WTC11 (cell line): ENCODE measurements around the gene PLTP. TPM values are rescaled to one million over a fixed set of nuclear protein-coding genes. Genes with fewer than 3 reads are reported as not detected.

Source experiments
- ATF2 ChIP-seq: sonication (generic); formaldehyde crosslinking; IDR thresholded peaks from 2 replicates; pipeline ENCODE4 v1.8.1; 2022; ENCODE audit warnings: low read depth, missing genetic modification reagents, borderline replicate concordance
- ATF3 ChIP-seq: sonication (generic); formaldehyde crosslinking; conservative IDR thresholded peaks from 2 replicates; pipeline ENCODE4 v1.8.1; 2022; ENCODE audit warnings: mild to moderate bottlenecking, missing genetic modification reagents
- CDX4 ChIP-seq: fragments of 250-450 bp; sonication (Bioruptor Pico); IDR thresholded peaks from 2 replicates; pipeline ENCODE4 v1.9.0; 2021; ENCODE audit warnings: moderate library complexity, mild to moderate bottlenecking, inconsistent platforms, borderline replicate concordance
- ERG ChIP-seq: fragments of 250-450 bp; sonication (Bioruptor Pico); IDR thresholded peaks from 2 replicates; pipeline ENCODE4 v1.8.0; 2021; ENCODE audit warnings: mild to moderate bottlenecking
- FOXK1 ChIP-seq: sonication (generic); formaldehyde crosslinking; IDR thresholded peaks from 2 replicates; pipeline ENCODE4 v1.8.0; 2022; ENCODE audit warnings: mild to moderate bottlenecking, moderate library complexity, missing genetic modification reagents
- FOXP4 ChIP-seq: sonication (generic); formaldehyde crosslinking; IDR thresholded peaks from 2 replicates; pipeline ENCODE4 v1.8.0; 2022; ENCODE audit warnings: mild to moderate bottlenecking, missing genetic modification reagents
- GRHL2 ChIP-seq: fragments of 250-450 bp; sonication (Bioruptor Pico); IDR thresholded peaks from 2 replicates; pipeline ENCODE4 v1.8.0; 2022; ENCODE audit warnings: mild to moderate bottlenecking, moderate library complexity; ENCODE audit not compliant: insufficient replicate concordance, severe bottlenecking
- IRF1 ChIP-seq: sonication (generic); formaldehyde crosslinking; IDR thresholded peaks from 2 replicates; pipeline ENCODE4 v1.8.0; 2023; ENCODE audit warnings: missing genetic modification reagents
- MLX ChIP-seq: sonication (generic); formaldehyde crosslinking; IDR thresholded peaks from 2 replicates; pipeline ENCODE4 v1.8.1; 2023; ENCODE audit warnings: mild to moderate bottlenecking, missing genetic modification reagents, moderate library complexity
- OVOL2 ChIP-seq: fragments of 250-450 bp; sonication (Bioruptor Pico); IDR thresholded peaks from 2 replicates; pipeline ENCODE4 v1.9.0; 2021; ENCODE audit warnings: mild to moderate bottlenecking, borderline replicate concordance
- STAT6 ChIP-seq: sonication (generic); formaldehyde crosslinking; conservative IDR thresholded peaks from 2 replicates; pipeline ENCODE4 v1.8.1; 2023; ENCODE audit warnings: mild to moderate bottlenecking, low read depth, missing genetic modification reagents, moderate library complexity
- USF1 ChIP-seq: sonication (generic); formaldehyde crosslinking; IDR thresholded peaks from 2 replicates; pipeline ENCODE4 v1.8.0; 2022; ENCODE audit warnings: mild to moderate bottlenecking, missing genetic modification reagents
- ZBTB21 ChIP-seq: sonication (generic); formaldehyde crosslinking; IDR thresholded peaks from 2 replicates; pipeline ENCODE4 v1.8.1; 2023; ENCODE audit warnings: mild to moderate bottlenecking, missing genetic modification reagents, borderline replicate concordance
- ZNF219 ChIP-seq: sonication (generic); formaldehyde crosslinking; IDR thresholded peaks from 2 replicates; pipeline ENCODE4 v1.8.0; 2023; ENCODE audit warnings: missing genetic modification reagents, mild to moderate bottlenecking, borderline replicate concordance
- ZNF281 ChIP-seq: sonication (generic); formaldehyde crosslinking; IDR thresholded peaks from 2 replicates; pipeline ENCODE4 v1.8.0; 2023; ENCODE audit warnings: mild to moderate bottlenecking, missing genetic modification reagents
- ZNF416 ChIP-seq: fragments of 250-450 bp; sonication (Bioruptor Pico); IDR thresholded peaks from 2 replicates; pipeline ENCODE4 v1.9.0; 2021; ENCODE audit warnings: mild to moderate bottlenecking, inconsistent platforms
- ZNF532 ChIP-seq: fragments of 250-450 bp; sonication (Bioruptor Pico); IDR thresholded peaks from 2 replicates; pipeline ENCODE4 v1.9.0; 2021; ENCODE audit warnings: mild to moderate bottlenecking, borderline replicate concordance
- total RNA-seq: library from RNA; stranded (reverse); gene quantifications from 3 replicates; pipeline ENCODE4 v1.2.3, GENCODE V29; 2021

The PLTP gene
- total RNA-seq, 1 experiment from 2014 or later: 109 TPM

GRCh38 chr20:45890077-45890984 lies 21.6 kb downstream of the PLTP start (continued):
- TF ChIP-seq ERG (CRISPR knock-in tag): no peak
- no peak for TF ChIP-seq ATF3 (CRISPR knock-in tag)
- no peak for TF ChIP-seq ZNF219 (CRISPR knock-in tag)
- no peak for TF ChIP-seq CDX4 (CRISPR knock-in tag)
- no peak for TF ChIP-seq ATF2 (CRISPR knock-in tag)
- no peak for TF ChIP-seq ZNF416 (CRISPR knock-in tag)
- 0 out of 2 replicates have a peak, but pooled peaks have one; percentile 59 for TF ChIP-seq ZBTB21 (CRISPR knock-in tag)
- TF ChIP-seq ZNF532 (CRISPR knock-in tag): no peak
- no peak for TF ChIP-seq GRHL2 (CRISPR knock-in tag)
- TF ChIP-seq USF1 (CRISPR knock-in tag): no peak; the same call in 1 of the 2 replicates
- TF ChIP-seq OVOL2 (CRISPR knock-in tag): no peak
- no peak for TF ChIP-seq STAT6 (CRISPR knock-in tag)
- TF ChIP-seq IRF1 (CRISPR knock-in tag): no peak
- TF ChIP-seq ZNF281: no peak
- no peak for TF ChIP-seq FOXK1 (CRISPR knock-in tag)
- no peak for TF ChIP-seq MLX (CRISPR knock-in tag)
- TF ChIP-seq FOXP4 (CRISPR knock-in tag): no peak; the same call in 1 of the 2 replicates
